K562 (cell line): ENCODE results near the gene ZNF615. TPM values are rescaled to one million over a fixed set of nuclear protein-coding genes. Genes with fewer than 3 reads are reported as not detected.
A peak's percentile ranks its signal among the peaks of the same experiment; 100 is the strongest.

ENCODE experiments used
- CBFA2T2 ChIP-seq: fragments of 450-650 bp; conservative IDR thresholded peaks from 2 replicates; pipeline ENCODE4 v1.6.1; 2017; ENCODE audit warnings: mild to moderate bottlenecking
- FOS ChIP-seq: IDR thresholded peaks from 3 replicates; pipeline ENCODE4 v1.6.1; 2011; ENCODE audit not compliant: insufficient read length; ENCODE audit errors: extremely low read depth
- NEUROD1 ChIP-seq: fragments of 150-350 bp; IDR thresholded peaks from 2 replicates; pipeline ENCODE4 v1.6.1; 2014; ENCODE audit warnings: borderline replicate concordance, low read length, low read depth; ENCODE audit not compliant: partially characterized antibody
- NFE2 ChIP-seq: IDR thresholded peaks from 2 replicates; pipeline ENCODE4 v1.6.1; 2014; ENCODE audit warnings: antibody characterized with exemption, low read depth
- PURB ChIP-seq: sonication (generic); formaldehyde crosslinking; IDR thresholded peaks from 2 replicates; pipeline ENCODE4 v1.9.0; 2021; ENCODE audit warnings: low read depth, mild to moderate bottlenecking, missing genetic modification reagents
- TBL1XR1 ChIP-seq, 2 experiments: IDR thresholded peaks; 2 replicates each; pipeline ENCODE4 v1.6.1; 2012; ENCODE audit warnings: improper control_type of control experiment in 2 of 2, low read length in 2 of 2, mild to moderate bottlenecking in 1 of 2
- ZNF316 ChIP-seq: fragments of 450-650 bp; IDR thresholded peaks from 2 replicates; pipeline ENCODE4 v1.6.1; 2016
- polyA plus RNA-seq, 8 experiments: library from polyadenylated mRNA; depleted of rRNA in 4 of 8; stranded (reverse) in 5 of 8; unstranded in 3 of 8; fragments of >200 nt; fragmentation: Nextera tagmentation in 2 of 8; fragmentation: Illumina TruSeq in 1 of 8; extraction: Ambion mirVana in 2 of 8; extraction: Trizol in 1 of 8; gene quantifications; 2 replicates each; pipeline versions ENCODE4 v1.2.1 to v1.2.3, GENCODE V29; 2011 to 2014; ENCODE audit warnings: inconsistent platforms in 1 of 8, missing spikeins in 1 of 8
- total RNA-seq, 7 experiments: library from RNA; depleted of rRNA in 6 of 7; stranded (reverse); fragments of >200 nt in 6 of 7; fragmentation: Illumina TruSeq in 2 of 7; extraction: Trizol in 2 of 7; gene quantifications; 2 replicates each; pipeline versions ENCODE4 v1.2.1 to v1.2.3, GENCODE V29; 2011 to 2021; ENCODE audit warnings: low replicate concordance in 1 of 7
- TF ChIP-seq, protein P1 (sequence below): fragments of 250-450 bp; sonication (Bioruptor Pico); IDR thresholded peaks from 2 replicates; pipeline ENCODE4 v1.5.0; 2021; ENCODE audit warnings: mild to moderate bottlenecking, moderate library complexity
- TF ChIP-seq, protein P2 (sequence below): fragments of 250-450 bp; sonication (Bioruptor Pico); IDR thresholded peaks from 2 replicates; pipeline ENCODE4 v1.5.1; 2021; ENCODE audit warnings: mild to moderate bottlenecking
- TF ChIP-seq, protein P3 (sequence below): fragments of 150-350 bp; IDR thresholded peaks from 2 replicates; pipeline ENCODE4 v1.6.1; 2014; ENCODE audit warnings: low read depth, mild to moderate bottlenecking, low read length, borderline replicate concordance
- TF ChIP-seq, protein P4 (sequence below): fragments of 450-650 bp; formaldehyde crosslinking; IDR thresholded peaks from 2 replicates; pipeline ENCODE4 v1.4.0; 2022; ENCODE audit warnings: missing genetic modification characterization
- TF ChIP-seq, protein P5 (sequence below): fragments of 250-450 bp; sonication (Bioruptor Pico); IDR thresholded peaks from 2 replicates; pipeline ENCODE4 v1.8.0; 2021; ENCODE audit warnings: moderate library complexity, mild to moderate bottlenecking, inconsistent platforms
- TF ChIP-seq, protein P6 (sequence below): fragments of 250-450 bp; sonication (Bioruptor Pico); IDR thresholded peaks from 2 replicates; pipeline ENCODE4 v1.4.0; 2020; ENCODE audit warnings: mild to moderate bottlenecking, moderate library complexity

Gene ZNF615
- total and polyA plus RNA-seq, 9 of the 15 experiments (the other 6 are each of a cell fraction or from before 2014, with no cell fraction given) = 1.2 to 4.4 (median 2.7) TPM

DNA sequence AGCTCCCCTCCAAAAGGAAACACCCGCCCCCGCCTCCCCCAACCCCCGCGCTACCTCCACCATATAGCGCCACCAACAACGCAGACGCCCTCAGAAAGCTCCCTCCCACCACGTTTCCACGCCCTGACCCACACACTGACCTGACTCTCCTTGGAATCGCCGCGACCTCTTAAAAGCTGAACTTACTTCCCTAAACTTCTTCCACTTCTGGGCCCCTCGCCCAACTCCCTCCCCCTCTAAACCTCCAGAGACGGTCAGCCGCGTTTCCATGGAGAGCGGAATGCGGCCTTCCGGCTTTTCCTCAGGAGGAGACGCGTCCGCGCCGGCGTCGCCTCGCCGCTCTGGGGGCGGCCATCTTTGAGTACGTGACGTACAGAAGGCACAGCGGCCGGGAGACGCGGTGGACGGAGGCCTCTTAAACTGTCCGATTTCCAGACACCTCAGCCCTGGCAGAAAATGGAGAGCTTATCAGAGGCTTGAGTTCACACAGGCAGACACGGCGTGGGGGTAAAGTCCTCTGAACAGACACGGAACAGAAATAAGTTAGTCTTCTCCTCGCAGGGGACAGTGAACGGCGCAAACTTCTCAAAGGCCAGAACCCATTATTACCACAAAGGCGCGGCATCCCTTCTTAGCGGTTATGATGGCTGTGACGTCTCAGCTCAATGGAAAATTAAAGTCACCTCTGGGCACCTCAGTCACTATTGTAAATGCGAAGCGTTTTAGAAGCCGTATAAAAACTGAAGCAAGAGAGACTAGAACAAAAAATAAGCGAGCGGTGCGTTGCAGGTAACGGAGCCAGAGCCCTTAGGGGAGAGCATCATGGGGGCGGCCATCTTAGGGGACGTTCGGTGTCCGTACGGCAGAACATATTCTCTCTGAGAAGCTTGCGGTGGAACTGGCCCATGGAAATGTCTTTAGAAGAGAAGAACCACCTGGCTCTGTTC is 40.8 kb upstream of the ZNF615 start, which contains the start of gene ZNF432 (continued):
- TF ChIP-seq, protein P1, sequence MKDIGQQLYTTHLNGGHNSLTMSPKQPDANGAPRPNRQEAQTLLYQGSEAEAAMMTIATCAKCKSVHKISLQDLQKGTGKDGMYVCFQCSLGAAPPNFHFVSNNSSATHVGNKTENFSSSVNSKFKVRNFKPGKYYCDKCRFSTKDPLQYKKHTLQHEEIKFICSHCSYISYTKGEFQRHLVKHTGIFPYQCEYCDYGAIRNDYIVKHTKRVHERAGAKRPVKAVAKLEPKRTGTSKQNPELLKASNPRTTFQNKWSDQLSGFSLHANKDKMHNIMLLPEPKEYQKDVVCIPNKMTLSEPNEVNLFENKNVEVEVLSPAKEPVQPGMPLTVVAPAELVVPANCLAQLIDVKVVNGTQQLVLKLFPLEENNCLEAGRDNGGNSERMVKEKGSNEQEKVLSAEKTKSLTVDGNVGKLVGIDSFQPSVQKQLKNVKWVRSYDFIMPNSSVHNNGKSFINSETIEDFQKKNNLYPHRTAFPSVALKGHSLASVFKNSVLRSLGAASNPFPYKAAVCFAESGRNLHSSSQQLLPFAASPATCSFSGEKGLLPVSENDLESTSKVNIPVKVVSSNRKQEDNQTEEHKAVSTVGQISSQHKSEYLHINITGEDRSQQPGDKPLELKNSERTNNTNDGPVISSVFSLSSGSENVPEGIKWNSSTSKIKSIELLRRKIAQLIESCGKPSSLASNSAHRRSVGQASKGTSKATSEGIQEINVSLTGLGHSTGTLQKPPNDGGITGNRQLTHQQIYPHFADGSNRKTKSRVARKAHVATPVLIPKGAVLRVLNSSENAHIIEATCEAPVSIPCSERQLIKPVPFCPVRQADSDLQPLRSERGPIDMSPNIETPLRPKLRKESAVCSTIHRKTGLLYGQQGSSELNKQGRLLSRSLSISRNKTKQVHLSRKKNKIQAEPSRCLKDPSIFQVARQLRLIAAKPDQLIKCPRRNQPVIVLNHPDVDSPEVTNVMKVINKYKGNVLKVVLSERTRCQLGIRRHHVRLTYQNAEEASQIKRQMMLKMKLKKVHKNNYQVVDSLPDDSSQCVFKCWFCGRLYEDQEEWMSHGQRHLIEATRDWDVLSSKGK (CRISPR knock-in tag) = no peak
- TF ChIP-seq NFE2 = no peak
- TF ChIP-seq PURB (CRISPR knock-in tag) = no peak
- no peak for TF ChIP-seq CBFA2T2
- no peak for TF ChIP-seq FOS
- TF ChIP-seq, protein P2, sequence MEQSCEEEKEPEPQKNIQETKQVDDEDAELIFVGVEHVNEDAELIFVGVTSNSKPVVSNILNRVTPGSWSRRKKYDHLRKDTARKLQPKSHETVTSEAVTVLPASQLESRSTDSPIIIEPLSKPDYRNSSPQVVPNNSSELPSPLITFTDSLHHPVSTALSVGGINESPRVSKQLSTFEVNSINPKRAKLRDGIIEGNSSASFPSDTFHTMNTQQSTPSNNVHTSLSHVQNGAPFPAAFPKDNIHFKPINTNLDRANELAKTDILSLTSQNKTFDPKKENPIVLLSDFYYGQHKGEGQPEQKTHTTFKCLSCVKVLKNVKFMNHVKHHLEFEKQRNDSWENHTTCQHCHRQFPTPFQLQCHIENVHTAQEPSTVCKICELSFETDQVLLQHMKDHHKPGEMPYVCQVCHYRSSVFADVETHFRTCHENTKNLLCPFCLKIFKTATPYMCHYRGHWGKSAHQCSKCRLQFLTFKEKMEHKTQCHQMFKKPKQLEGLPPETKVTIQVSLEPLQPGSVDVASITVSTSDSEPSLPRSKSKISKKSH (CRISPR knock-in tag) = no peak
- TF ChIP-seq, protein P3, sequence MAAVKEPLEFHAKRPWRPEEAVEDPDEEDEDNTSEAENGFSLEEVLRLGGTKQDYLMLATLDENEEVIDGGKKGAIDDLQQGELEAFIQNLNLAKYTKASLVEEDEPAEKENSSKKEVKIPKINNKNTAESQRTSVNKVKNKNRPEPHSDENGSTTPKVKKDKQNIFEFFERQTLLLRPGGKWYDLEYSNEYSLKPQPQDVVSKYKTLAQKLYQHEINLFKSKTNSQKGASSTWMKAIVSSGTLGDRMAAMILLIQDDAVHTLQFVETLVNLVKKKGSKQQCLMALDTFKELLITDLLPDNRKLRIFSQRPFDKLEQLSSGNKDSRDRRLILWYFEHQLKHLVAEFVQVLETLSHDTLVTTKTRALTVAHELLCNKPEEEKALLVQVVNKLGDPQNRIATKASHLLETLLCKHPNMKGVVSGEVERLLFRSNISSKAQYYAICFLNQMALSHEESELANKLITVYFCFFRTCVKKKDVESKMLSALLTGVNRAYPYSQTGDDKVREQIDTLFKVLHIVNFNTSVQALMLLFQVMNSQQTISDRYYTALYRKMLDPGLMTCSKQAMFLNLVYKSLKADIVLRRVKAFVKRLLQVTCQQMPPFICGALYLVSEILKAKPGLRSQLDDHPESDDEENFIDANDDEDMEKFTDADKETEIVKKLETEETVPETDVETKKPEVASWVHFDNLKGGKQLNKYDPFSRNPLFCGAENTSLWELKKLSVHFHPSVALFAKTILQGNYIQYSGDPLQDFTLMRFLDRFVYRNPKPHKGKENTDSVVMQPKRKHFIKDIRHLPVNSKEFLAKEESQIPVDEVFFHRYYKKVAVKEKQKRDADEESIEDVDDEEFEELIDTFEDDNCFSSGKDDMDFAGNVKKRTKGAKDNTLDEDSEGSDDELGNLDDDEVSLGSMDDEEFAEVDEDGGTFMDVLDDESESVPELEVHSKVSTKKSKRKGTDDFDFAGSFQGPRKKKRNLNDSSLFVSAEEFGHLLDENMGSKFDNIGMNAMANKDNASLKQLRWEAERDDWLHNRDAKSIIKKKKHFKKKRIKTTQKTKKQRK = no peak
- TF ChIP-seq, protein P4, sequence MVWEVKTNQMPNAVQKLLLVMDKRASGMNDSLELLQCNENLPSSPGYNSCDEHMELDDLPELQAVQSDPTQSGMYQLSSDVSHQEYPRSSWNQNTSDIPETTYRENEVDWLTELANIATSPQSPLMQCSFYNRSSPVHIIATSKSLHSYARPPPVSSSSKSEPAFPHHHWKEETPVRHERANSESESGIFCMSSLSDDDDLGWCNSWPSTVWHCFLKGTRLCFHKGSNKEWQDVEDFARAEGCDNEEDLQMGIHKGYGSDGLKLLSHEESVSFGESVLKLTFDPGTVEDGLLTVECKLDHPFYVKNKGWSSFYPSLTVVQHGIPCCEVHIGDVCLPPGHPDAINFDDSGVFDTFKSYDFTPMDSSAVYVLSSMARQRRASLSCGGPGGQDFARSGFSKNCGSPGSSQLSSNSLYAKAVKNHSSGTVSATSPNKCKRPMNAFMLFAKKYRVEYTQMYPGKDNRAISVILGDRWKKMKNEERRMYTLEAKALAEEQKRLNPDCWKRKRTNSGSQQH = 0 out of 2 replicates have a peak, but pooled peaks have one; percentile 55
- TF ChIP-seq ZNF316 = peak; percentile 62
- no peak; a peak in 1 of 4 replicates for TF ChIP-seq TBL1XR1 (IDR thresholded peaks at IDR 0.05; ENCODE audit: low read length in 2 of 2)
- TF ChIP-seq, protein P5, sequence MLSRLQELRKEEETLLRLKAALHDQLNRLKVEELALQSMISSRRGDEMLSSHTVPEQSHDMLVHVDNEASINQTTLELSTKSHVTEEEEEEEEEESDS (CRISPR knock-in tag) = no peak
- TF ChIP-seq, protein P6, sequence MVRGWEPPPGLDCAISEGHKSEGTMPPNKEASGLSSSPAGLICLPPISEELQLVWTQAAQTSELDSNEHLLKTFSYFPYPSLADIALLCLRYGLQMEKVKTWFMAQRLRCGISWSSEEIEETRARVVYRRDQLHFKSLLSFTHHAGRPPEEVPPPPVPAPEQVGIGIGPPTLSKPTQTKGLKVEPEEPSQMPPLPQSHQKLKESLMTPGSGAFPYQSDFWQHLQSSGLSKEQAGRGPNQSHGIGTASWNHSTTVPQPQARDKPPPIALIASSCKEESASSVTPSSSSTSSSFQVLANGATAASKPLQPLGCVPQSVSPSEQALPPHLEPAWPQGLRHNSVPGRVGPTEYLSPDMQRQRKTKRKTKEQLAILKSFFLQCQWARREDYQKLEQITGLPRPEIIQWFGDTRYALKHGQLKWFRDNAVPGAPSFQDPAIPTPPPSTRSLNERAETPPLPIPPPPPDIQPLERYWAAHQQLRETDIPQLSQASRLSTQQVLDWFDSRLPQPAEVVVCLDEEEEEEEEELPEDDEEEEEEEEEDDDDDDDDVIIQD = no peak
- TF ChIP-seq NEUROD1 = peak; percentile 15
